Mesothelial cell of epicardium (in vitro differentiated cells): Measurements from ENCODE around the gene PCCA. TPM values are rescaled to one million over a fixed set of nuclear protein-coding genes. Genes with fewer than 3 reads are reported as not detected.

Experiments used
- DNase-seq, 2 experiments: peaks; one replicate each; pipeline ENCODE4 v3.0.0; 2021; ENCODE audit warnings: low spot score in 2 of 2; ENCODE audit not compliant: unreplicated experiment in 2 of 2
- H3K27ac Mint-ChIP-seq: 2 replicates; pipeline ENCODE4 v1.8.0; 2021; ENCODE audit warnings: mixed read lengths
- H3K27me3 Mint-ChIP-seq: 2 replicates; pipeline ENCODE4 v1.8.0; 2021; ENCODE audit warnings: low read depth, mixed read lengths
- H3K36me3 Mint-ChIP-seq: 2 replicates; pipeline ENCODE4 v1.8.0; 2021; ENCODE audit warnings: mixed read lengths
- H3K4me1 Mint-ChIP-seq: 2 replicates; pipeline ENCODE4 v1.8.0; 2021; ENCODE audit warnings: mixed read lengths
- H3K4me3 Mint-ChIP-seq: 2 replicates; pipeline ENCODE4 v1.8.0; 2021; ENCODE audit warnings: mild to moderate bottlenecking, moderate library complexity, mixed read lengths
- H3K9me3 Mint-ChIP-seq: 2 replicates; pipeline ENCODE4 v1.8.0; 2021; ENCODE audit warnings: mixed read lengths
- CTCF ChIP-seq: fragments of 200-600 bp; sonication (generic); IDR thresholded peaks from one replicate; pipeline ENCODE4 v1.5.0; 2021; ENCODE audit warnings: antibody characterized with exemption; ENCODE audit not compliant: unreplicated experiment
- total RNA-seq: library from RNA; stranded (reverse); gene quantifications from 3 replicates; pipeline ENCODE4 v1.2.1, GENCODE V29; 2021

Gene PCCA
- total RNA-seq, 1 donor from 2014 or later = 41.6 TPM

- no peak for DNase-seq
- H3K4me3 Mint-ChIP-seq = no peak overlapping the region
- H3K9me3 Mint-ChIP-seq = peaks cover 17% of the 10 kb centered on the region
- H3K27ac Mint-ChIP-seq = peak overlapping the region; percentile 2
- peaks cover 42% of the 10 kb centered on the region for H3K36me3 Mint-ChIP-seq
- TF ChIP-seq CTCF = no peak
- no peaks in the 10 kb centered on the region for H3K4me1 Mint-ChIP-seq
- no peaks in the 10 kb centered on the region for H3K27me3 Mint-ChIP-seq
Measured at GRCh38 chr13:100434010-100434763, 345.3 kb downstream of the PCCA start.

GRCh38 chr13:100436099-100436498, 347.2 kb downstream of the PCCA start:
- H3K4me1 Mint-ChIP-seq = peaks cover 6% of the 10 kb centered on the region
- peaks cover 17% of the 10 kb centered on the region for H3K9me3 Mint-ChIP-seq
- H3K4me3 Mint-ChIP-seq = no peak overlapping the region
- peaks cover 34% of the 10 kb centered on the region for H3K36me3 Mint-ChIP-seq
- no peaks in the 10 kb centered on the region for H3K27me3 Mint-ChIP-seq
- H3K27ac Mint-ChIP-seq = no peak overlapping the region
- TF ChIP-seq CTCF = no peak
- no peak for DNase-seq

DNA sequence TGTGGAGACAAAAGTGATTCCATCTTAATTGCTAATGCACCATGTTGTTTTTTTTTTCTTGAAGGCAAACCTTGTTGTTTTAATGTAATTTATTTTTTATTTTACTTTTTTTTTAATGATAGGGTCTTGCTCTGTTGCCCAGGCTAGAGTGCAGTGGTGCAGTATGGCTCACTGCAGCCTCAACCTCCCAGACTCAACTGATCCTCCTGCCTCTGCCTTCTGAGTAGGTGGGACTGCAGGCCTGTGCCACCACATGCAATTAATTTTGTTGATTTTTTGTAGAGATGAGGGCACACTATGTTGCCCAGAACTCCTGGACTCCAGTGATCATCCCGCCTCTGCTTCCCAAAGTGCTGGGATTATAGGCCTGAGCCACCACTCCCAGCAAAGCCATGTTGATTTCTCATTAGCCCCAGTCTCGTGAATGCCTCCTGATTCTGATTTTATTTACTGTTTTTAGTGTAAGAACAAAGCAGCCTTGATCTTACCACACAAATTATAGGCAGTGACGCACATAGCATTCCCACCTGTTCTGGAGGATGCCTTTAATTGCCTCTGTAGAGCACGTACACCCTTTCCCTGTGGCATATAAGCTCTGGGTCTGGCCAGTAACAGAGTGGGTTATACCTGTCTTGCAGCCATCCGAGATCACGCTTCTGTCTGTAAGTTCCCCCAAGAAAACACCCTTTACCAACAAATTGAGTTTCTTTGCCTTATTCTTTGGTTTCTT, 349.3 kb downstream of the PCCA start:
- H3K27ac Mint-ChIP-seq = no peak overlapping the region
- TF ChIP-seq CTCF = no peak
- H3K36me3 Mint-ChIP-seq = peaks cover 21% of the 10 kb centered on the region
- H3K9me3 Mint-ChIP-seq = peaks cover 5% of the 10 kb centered on the region
- no peak overlapping the region for H3K4me3 Mint-ChIP-seq
- H3K4me1 Mint-ChIP-seq = peaks cover 12% of the 10 kb centered on the region
- no peaks in the 10 kb centered on the region for H3K27me3 Mint-ChIP-seq
- no peak for DNase-seq

DNA sequence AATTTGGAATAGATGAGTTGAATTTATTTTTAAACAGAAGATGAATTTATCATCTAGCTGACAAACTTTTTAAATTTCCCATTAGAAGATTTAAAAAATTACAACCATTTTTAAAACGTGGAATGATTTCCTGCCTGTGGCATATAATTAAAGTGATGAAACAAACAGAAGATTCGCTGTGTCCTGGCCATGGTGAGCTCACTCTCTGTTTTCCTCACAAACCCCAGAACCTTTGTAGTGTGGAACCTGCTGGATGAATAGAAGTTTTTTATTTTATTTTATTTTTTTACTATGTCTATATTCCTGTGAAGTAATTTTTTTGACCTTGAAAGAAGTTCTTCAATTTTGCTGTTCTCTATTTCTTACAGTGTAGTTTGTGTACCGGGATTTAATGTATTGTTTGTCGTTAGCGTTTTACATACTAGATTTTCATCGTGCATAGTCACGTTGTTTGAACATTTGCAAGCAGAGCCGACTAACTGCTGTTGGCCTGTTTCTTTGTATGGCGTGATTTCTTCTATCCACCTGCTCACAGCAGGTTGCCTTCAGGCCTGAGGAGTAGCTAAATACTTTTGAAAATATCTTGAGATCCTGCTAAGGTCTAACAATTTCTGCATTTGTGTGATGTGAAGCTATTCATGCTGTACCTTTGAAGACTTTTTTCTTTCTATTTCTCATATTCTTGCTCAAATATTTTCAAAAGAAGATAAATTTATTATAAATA, 350.5 kb downstream of the PCCA start:
- H3K4me1 Mint-ChIP-seq = peaks cover 12% of the 10 kb centered on the region

More for the DNA sequence above, 350.5 kb downstream of the PCCA start:
- DNase-seq = no peak
- H3K27me3 Mint-ChIP-seq = no peaks in the 10 kb centered on the region
- peak overlapping the region; percentile 59 for H3K27ac Mint-ChIP-seq
- peaks cover 19% of the 10 kb centered on the region for H3K36me3 Mint-ChIP-seq
- no peak for TF ChIP-seq CTCF
- H3K4me3 Mint-ChIP-seq = no peak overlapping the region
- peaks cover 4% of the 10 kb centered on the region for H3K9me3 Mint-ChIP-seq
